HCT116 (cell line): ENCODE results near the gene CDKAL1. TPM values are rescaled to one million over a fixed set of nuclear protein-coding genes. Genes with fewer than 3 reads are reported as not detected.

Experiments
- ATAC-seq: fragments of 200-7000 bp; cut with Tn5 transposase; 2 replicates; pipeline ENCODE4 v1.9.1; 2020; ENCODE audit warnings: mild to moderate bottlenecking, moderate library complexity
- BruUV-seq: library from RNA; stranded (reverse); fragments of 400-500 nt; replicated peaks from 2 replicates; lab custom pipeline; 2021; lab: Mats Ljungman, UMichigan
- CTCF ChIA-PET: fragments of 300-600 bp; sonication (Branson Sonifier 250); formaldehyde crosslinking; loops from one replicate; lab custom pipeline; 2021; ENCODE audit warnings: antibody characterized with exemption; lab: Charles Lee
- POLR2A ChIA-PET: fragments of 300-600, 350-600 bp; sonication (Branson Sonifier 250); formaldehyde crosslinking; loops from one replicate; lab custom pipeline; 2021; ENCODE audit warnings: antibody characterized with exemption; lab: Charles Lee
- RAD21 ChIA-PET, 2 experiments: fragments of 300-600 bp; sonication (Branson Sonifier 250); formaldehyde crosslinking; loops; one replicate each; lab custom pipeline; 2023; ENCODE audit warnings: low total read pairs in 2 of 2; ENCODE audit not compliant: uncharacterized antibody in 2 of 2, unreplicated experiment in 2 of 2, low non-redundant PET in 1 of 2; lab: Charles Lee
- DNase-seq: peaks from one replicate; pipeline ENCODE4 v3.0.0-alpha.2; 2010; ENCODE audit warnings: low read depth, low spot score
- H2AFZ ChIP-seq: fragments of 200-600 bp; shearing (Covaris generic), sonication (generic); 2 replicates; pipeline ENCODE4 v1.6.1; 2017; ENCODE audit warnings: low read depth, mixed run types, mixed read lengths, antibody characterized with exemption, low read length; ENCODE audit not compliant: poor library complexity, severe bottlenecking
- H3K27ac ChIP-seq: 2 replicates; pipeline ENCODE4 v1.5.1; 2012; ENCODE audit warnings: low read depth, low read length
- H3K27me3 ChIP-seq: fragments of 200-600 bp; sonication (generic); 2 replicates; pipeline ENCODE4 v1.6.1; 2016; ENCODE audit warnings: mixed run types, low read length, mixed read lengths; ENCODE audit not compliant: insufficient read depth
- H3K36me3 ChIP-seq, 2 experiments: fragments of 200-500 bp in 1 of 2; fragments of 200-600 bp in 1 of 2; sonication (Bioruptor generic) in 1 of 2; sonication (generic) in 1 of 2; 2 replicates each; pipeline versions ENCODE4 v1.5.1 to v1.6.1; 2014 to 2016; ENCODE audit warnings: low read length in 2 of 2, inconsistent platforms in 1 of 2, mixed read lengths in 1 of 2, mixed run types in 1 of 2; ENCODE audit not compliant: insufficient read depth in 2 of 2, control insufficient read depth in 1 of 2
- H3K4me1 ChIP-seq, 2 experiments: fragments of 200-600 bp in 1 of 2; sonication (generic) in 1 of 2; 2 replicates each; pipeline versions ENCODE4 v1.5.1 to v1.6.1; 2012 to 2017; ENCODE audit warnings: low read length in 2 of 2, inconsistent platforms in 1 of 2, mild to moderate bottlenecking in 1 of 2, mixed read lengths in 1 of 2, mixed run types in 1 of 2, moderate library complexity in 1 of 2; ENCODE audit not compliant: insufficient read depth in 2 of 2, control insufficient read depth in 1 of 2
- H3K4me2 ChIP-seq: fragments of 200-600 bp; sonication (generic); 2 replicates; pipeline ENCODE4 v1.6.1; 2017; ENCODE audit warnings: mixed run types, low read length, mixed read lengths
- H3K4me3 ChIP-seq, 2 experiments: fragments of 200-600 bp in 1 of 2; sonication (generic) in 1 of 2; replicated peaks in 1 of 2; 2 replicates each; pipeline ENCODE4 v1.5.1; 2011 to 2016; ENCODE audit warnings: low read length in 2 of 2, control low read depth in 1 of 2, low read depth in 1 of 2, mild to moderate bottlenecking in 1 of 2, mixed read lengths in 1 of 2, mixed run types in 1 of 2
- H3K79me2 ChIP-seq: fragments of 200-600 bp; sonication (generic); 2 replicates; pipeline ENCODE4 v1.6.1; 2017; ENCODE audit warnings: mild to moderate bottlenecking, mixed run types, low read length, moderate library complexity, mixed read lengths; ENCODE audit not compliant: insufficient read depth
- H3K9ac ChIP-seq: fragments of 200-600 bp; sonication (generic); 2 replicates; pipeline ENCODE4 v1.6.1; 2016; ENCODE audit warnings: low read length, mixed read lengths
- H3K9me2 ChIP-seq: fragments of 200-600 bp; sonication (generic), shearing (Covaris generic); 2 replicates; pipeline ENCODE4 v1.6.1; 2017; ENCODE audit warnings: mixed run types, mild to moderate bottlenecking, moderate library complexity; ENCODE audit not compliant: insufficient read depth
- H3K9me3 ChIP-seq, 2 experiments: fragments of 200-500 bp in 1 of 2; fragments of 200-600 bp in 1 of 2; sonication (Bioruptor generic) in 1 of 2; sonication (generic) in 1 of 2; 2 replicates each; pipeline ENCODE4 v1.6.1; 2014 to 2017; ENCODE audit warnings: low read length in 2 of 2, mixed read lengths in 2 of 2, inconsistent platforms in 1 of 2, low read depth in 1 of 2, mild to moderate bottlenecking in 1 of 2, mixed run types in 1 of 2, moderate library complexity in 1 of 2; ENCODE audit not compliant: control insufficient read depth in 1 of 2, insufficient read depth in 1 of 2
- H4K20me1 ChIP-seq: fragments of 200-600 bp; sonication (generic), shearing (Covaris generic); 2 replicates; pipeline ENCODE4 v1.6.1; 2017; ENCODE audit warnings: mixed run types, mild to moderate bottlenecking, moderate library complexity; ENCODE audit not compliant: insufficient read depth
- EGR1 ChIP-seq: IDR thresholded peaks from 2 replicates; pipeline ENCODE4 v1.6.1; 2012; ENCODE audit warnings: low read depth
- EZH2phosphoT487 ChIP-seq: fragments of 200-600 bp; IDR thresholded peaks from 2 replicates; pipeline ENCODE4 v1.6.1; 2018; ENCODE audit warnings: antibody characterized with exemption, borderline replicate concordance
- FOSL1 ChIP-seq: IDR thresholded peaks from 2 replicates; pipeline ENCODE4 v1.6.1; 2012; ENCODE audit warnings: low read depth
- JUND ChIP-seq: IDR thresholded peaks from 2 replicates; pipeline ENCODE4 v1.6.1; 2012
- POLR2A ChIP-seq: IDR thresholded peaks from 2 replicates; pipeline ENCODE4 v1.7.0; 2011; ENCODE audit warnings: borderline replicate concordance; ENCODE audit not compliant: insufficient read depth, insufficient read length; ENCODE audit errors: extremely low read depth
- POLR2AphosphoS5 ChIP-seq: IDR thresholded peaks from 2 replicates; pipeline ENCODE4 v1.6.1; 2011; ENCODE audit warnings: mild to moderate bottlenecking, low read depth, low read length, moderate library complexity
- SRF ChIP-seq: IDR thresholded peaks from 2 replicates; pipeline ENCODE4 v1.6.1; 2012; ENCODE audit warnings: low read depth
- TCF7L2 ChIP-seq: IDR thresholded peaks from 2 replicates; pipeline ENCODE4 v1.7.0; 2011; ENCODE audit warnings: borderline replicate concordance, inconsistent platforms; ENCODE audit not compliant: insufficient read depth, insufficient read length; ENCODE audit errors: extremely low read depth
- YY1 ChIP-seq: IDR thresholded peaks from 2 replicates; pipeline ENCODE4 v1.6.1; 2011; ENCODE audit warnings: low read length, low read depth, moderate library complexity, mild to moderate bottlenecking; ENCODE audit not compliant: insufficient replicate concordance; ENCODE audit errors: extremely low read depth
- ZNF274 ChIP-seq: fragments of 200-500 bp; sonication (Bioruptor generic); IDR thresholded peaks from 2 replicates; pipeline ENCODE4 v1.6.1; 2014; ENCODE audit warnings: mild to moderate bottlenecking, low read depth, low read length, inconsistent platforms
- intact Hi-C: fragments of 100-400 bp; cut with micrococcal nuclease; formaldehyde crosslinking; loops from 2 replicates; pipeline ENCODE4 v1.10.0; 2022
- total RNA-seq: library from RNA; stranded (reverse); gene quantifications from one replicate; pipeline ENCODE4 v1.2.1, GENCODE V29; 2021; ENCODE audit not compliant: unreplicated experiment
- TF ChIP-seq, protein P1 (sequence below): IDR thresholded peaks from 2 replicates; pipeline ENCODE4 v1.6.1; 2012; ENCODE audit warnings: low read depth
- TF ChIP-seq, protein P2 (sequence below), 3 experiments: fragments of 200-600 bp in 1 of 3; sonication (generic) in 1 of 3; IDR thresholded peaks in 2 of 3; conservative IDR thresholded peaks in 1 of 3; 2 replicates each; pipeline ENCODE4 v1.5.1; 2012 to 2017; ENCODE audit warnings: low read depth in 2 of 3, low read length in 2 of 3, antibody characterized with exemption in 1 of 3, borderline replicate concordance in 1 of 3, control low read depth in 1 of 3, mild to moderate bottlenecking in 1 of 3, mixed read lengths in 1 of 3, mixed run types in 1 of 3, moderate library complexity in 1 of 3; ENCODE audit not compliant: insufficient read depth in 1 of 3
- TF ChIP-seq, protein P3 (sequence below): IDR thresholded peaks from 2 replicates; pipeline ENCODE4 v1.6.1; 2011; ENCODE audit warnings: mild to moderate bottlenecking, low read length, moderate library complexity; ENCODE audit not compliant: insufficient replicate concordance; ENCODE audit errors: extremely low read depth
- TF ChIP-seq, protein P4 (sequence below): IDR thresholded peaks from 2 replicates; pipeline ENCODE4 v1.6.1; 2012

Gene CDKAL1
- total RNA-seq, 1 experiment from 2014 or later, result 14.9 TPM

DNA sequence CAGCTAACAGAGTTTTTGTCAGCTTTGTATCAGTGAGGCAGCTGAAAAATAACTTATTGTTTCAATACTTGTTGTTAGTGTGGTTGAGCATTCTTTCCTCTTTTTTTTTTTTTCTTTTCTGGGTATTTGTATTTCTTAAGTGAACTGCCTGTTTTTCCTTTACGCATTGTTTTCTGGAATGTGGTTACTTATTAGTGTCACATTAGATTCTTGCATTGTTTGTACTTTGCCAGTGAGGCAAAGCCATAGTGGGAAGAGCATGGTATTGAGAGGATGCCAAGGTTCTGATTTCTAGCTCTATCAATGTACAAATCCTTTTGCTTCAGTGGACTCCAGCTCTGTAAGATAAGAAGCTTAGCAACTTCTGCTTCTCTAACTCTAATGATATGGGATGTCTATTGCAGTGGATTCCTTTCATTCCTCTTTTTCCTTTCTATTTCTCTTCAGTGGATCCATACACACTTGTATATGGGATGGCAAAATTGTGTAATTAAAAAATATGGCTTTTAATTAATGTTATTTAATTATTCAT lies 3.9 kb downstream of the CDKAL1 start:
- CTCF ChIA-PET, result interaction anchor here (0.7 to 1.6 kb wide), 2 partner anchors 12 to 27 kb away, joined by 3 to 7 read pairs; no protein-coding TSS in a partner anchor
- Histone ChIP-seq H3K79me2 (peaks cover 77% of the 10 kb centered on the region), H3K9ac (no peak overlapping the region)

More for the DNA sequence above, 3.9 kb downstream of the CDKAL1 start:
- Histone ChIP-seq H3K27me3 (no peaks in the 10 kb centered on the region), H3K4me2 (no peak overlapping the region), H3K27ac (no peak overlapping the region), H3K9me2 (no peaks in the 10 kb centered on the region), H3K4me1 (peaks cover 15 to 25% of the 10 kb centered on the region in 2 experiments; a peak in 3 of 4 replicates), H3K9me3 (no peaks in the 10 kb centered on the region), H3K4me3 (no peak overlapping the region), H2AFZ (no peak overlapping the region), H4K20me1 (no peaks in the 10 kb centered on the region), H3K36me3 (peaks cover 0 to 8% of the 10 kb centered on the region in 2 experiments; a peak in 1 of 4 replicates)
- intact Hi-C loops, result no loop called here
- ATAC-seq, result no peak
- POLR2A ChIA-PET, result no interaction called here
- no TSS peak for BruUV-seq
- TF ChIP-seq YY1, result no peak
- TF ChIP-seq, protein P1, sequence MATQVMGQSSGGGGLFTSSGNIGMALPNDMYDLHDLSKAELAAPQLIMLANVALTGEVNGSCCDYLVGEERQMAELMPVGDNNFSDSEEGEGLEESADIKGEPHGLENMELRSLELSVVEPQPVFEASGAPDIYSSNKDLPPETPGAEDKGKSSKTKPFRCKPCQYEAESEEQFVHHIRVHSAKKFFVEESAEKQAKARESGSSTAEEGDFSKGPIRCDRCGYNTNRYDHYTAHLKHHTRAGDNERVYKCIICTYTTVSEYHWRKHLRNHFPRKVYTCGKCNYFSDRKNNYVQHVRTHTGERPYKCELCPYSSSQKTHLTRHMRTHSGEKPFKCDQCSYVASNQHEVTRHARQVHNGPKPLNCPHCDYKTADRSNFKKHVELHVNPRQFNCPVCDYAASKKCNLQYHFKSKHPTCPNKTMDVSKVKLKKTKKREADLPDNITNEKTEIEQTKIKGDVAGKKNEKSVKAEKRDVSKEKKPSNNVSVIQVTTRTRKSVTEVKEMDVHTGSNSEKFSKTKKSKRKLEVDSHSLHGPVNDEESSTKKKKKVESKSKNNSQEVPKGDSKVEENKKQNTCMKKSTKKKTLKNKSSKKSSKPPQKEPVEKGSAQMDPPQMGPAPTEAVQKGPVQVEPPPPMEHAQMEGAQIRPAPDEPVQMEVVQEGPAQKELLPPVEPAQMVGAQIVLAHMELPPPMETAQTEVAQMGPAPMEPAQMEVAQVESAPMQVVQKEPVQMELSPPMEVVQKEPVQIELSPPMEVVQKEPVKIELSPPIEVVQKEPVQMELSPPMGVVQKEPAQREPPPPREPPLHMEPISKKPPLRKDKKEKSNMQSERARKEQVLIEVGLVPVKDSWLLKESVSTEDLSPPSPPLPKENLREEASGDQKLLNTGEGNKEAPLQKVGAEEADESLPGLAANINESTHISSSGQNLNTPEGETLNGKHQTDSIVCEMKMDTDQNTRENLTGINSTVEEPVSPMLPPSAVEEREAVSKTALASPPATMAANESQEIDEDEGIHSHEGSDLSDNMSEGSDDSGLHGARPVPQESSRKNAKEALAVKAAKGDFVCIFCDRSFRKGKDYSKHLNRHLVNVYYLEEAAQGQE, result no peak
- TF ChIP-seq POLR2A, result no peak
- no peak for TF ChIP-seq EGR1
- no peak for TF ChIP-seq FOSL1
- TF ChIP-seq, protein P2, sequence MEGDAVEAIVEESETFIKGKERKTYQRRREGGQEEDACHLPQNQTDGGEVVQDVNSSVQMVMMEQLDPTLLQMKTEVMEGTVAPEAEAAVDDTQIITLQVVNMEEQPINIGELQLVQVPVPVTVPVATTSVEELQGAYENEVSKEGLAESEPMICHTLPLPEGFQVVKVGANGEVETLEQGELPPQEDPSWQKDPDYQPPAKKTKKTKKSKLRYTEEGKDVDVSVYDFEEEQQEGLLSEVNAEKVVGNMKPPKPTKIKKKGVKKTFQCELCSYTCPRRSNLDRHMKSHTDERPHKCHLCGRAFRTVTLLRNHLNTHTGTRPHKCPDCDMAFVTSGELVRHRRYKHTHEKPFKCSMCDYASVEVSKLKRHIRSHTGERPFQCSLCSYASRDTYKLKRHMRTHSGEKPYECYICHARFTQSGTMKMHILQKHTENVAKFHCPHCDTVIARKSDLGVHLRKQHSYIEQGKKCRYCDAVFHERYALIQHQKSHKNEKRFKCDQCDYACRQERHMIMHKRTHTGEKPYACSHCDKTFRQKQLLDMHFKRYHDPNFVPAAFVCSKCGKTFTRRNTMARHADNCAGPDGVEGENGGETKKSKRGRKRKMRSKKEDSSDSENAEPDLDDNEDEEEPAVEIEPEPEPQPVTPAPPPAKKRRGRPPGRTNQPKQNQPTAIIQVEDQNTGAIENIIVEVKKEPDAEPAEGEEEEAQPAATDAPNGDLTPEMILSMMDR (IDR thresholded peaks at IDR 0.05 in 2 of 3, conservative IDR thresholded peaks at IDR 0.05 in 1 of 3; ENCODE audit: borderline replicate concordance in 1 of 3, insufficient read depth in 1 of 3, low read depth in 2 of 3, low read length in 2 of 3), result no peak
- TF ChIP-seq TCF7L2, result no peak
- no peak for TF ChIP-seq SRF
- TF ChIP-seq EZH2phosphoT487, result no peak
- TF ChIP-seq, protein P3, sequence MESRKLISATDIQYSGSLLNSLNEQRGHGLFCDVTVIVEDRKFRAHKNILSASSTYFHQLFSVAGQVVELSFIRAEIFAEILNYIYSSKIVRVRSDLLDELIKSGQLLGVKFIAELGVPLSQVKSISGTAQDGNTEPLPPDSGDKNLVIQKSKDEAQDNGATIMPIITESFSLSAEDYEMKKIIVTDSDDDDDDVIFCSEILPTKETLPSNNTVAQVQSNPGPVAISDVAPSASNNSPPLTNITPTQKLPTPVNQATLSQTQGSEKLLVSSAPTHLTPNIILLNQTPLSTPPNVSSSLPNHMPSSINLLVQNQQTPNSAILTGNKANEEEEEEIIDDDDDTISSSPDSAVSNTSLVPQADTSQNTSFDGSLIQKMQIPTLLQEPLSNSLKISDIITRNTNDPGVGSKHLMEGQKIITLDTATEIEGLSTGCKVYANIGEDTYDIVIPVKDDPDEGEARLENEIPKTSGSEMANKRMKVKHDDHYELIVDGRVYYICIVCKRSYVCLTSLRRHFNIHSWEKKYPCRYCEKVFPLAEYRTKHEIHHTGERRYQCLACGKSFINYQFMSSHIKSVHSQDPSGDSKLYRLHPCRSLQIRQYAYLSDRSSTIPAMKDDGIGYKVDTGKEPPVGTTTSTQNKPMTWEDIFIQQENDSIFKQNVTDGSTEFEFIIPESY, result no peak
- TF ChIP-seq JUND, result no peak
- TF ChIP-seq POLR2AphosphoS5, result no peak
- no peak for TF ChIP-seq ZNF274
- TF ChIP-seq, protein P4, sequence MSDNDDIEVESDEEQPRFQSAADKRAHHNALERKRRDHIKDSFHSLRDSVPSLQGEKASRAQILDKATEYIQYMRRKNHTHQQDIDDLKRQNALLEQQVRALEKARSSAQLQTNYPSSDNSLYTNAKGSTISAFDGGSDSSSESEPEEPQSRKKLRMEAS, result no peak
- no peak for DNase-seq
- RAD21 ChIA-PET, result no interaction called here
